Measurements from ENCODE around the gene TMEM79.

Gene TMEM79

GRCh38 chr1:156266051-156266450 lies 18.1 kb upstream of the TMEM79 start:
- no peak for DNase-seq

- DNase-seq: no peak
These were observed 15.8 kb upstream of the TMEM79 start for GRCh38 chr1:156268336-156268735.

GRCh38 chr1:156270314-156270713 lies 13.8 kb upstream of the TMEM79 start:
- no peak for DNase-seq

GRCh38 chr1:156276532-156276931 lies 7.6 kb upstream of the TMEM79 start:
- DNase-seq: no peak

- DNase-seq: no peak
These were observed 7.2 kb upstream of the TMEM79 start for GRCh38 chr1:156276966-156277381.

GRCh38 chr1:156279837-156280236 lies 4.3 kb upstream of the TMEM79 start:
- DNase-seq: no peak

GRCh38 chr1:156281281-156281680 lies 2.8 kb upstream of the TMEM79 start:
- DNase-seq: peak; percentile 41

GRCh38 chr1:156281693-156282478 lies 2.2 kb upstream of the TMEM79 start:
- no peak for DNase-seq

GRCh38 chr1:156282479-156283222 lies 1.5 kb upstream of the TMEM79 start, which contains the start of gene SMG5:
Gene SMG5, minus strand, starts transcription at chr1:156282825. Its CDS starts 145 bp downstream, at chr1:156282680.
- DNase-seq: peak; percentile 92

- DNase-seq: no peak
These were observed 604 bp upstream of the TMEM79 start for GRCh38 chr1:156283521-156283920.

- no peak for DNase-seq
These were observed 632 bp downstream of the TMEM79 start for GRCh38 chr1:156284757-156285156.

GRCh38 chr1:156285437-156285836 lies 1.3 kb downstream of the TMEM79 start:
- DNase-seq: no peak

- no peak for DNase-seq
These were observed 1.9 kb downstream of the TMEM79 start for GRCh38 chr1:156286061-156286460.

GRCh38 chr1:156289857-156290256 lies 5.7 kb downstream of the TMEM79 start:
- no peak for DNase-seq

GRCh38 chr1:156291226-156292061 lies 7.3 kb downstream of the TMEM79 start:
- DNase-seq: no peak

GRCh38 chr1:156293098-156293434 lies 8.9 kb downstream of the TMEM79 start:
- no peak for DNase-seq

- DNase-seq: no peak
These were observed 9.8 kb downstream of the TMEM79 start for GRCh38 chr1:156293895-156294294.

- DNase-seq: peak; percentile 48
These were observed 11.3 kb downstream of the TMEM79 start, which contains the start of gene GLMP for GRCh38 chr1:156295391-156295947. Gene GLMP, minus strand, starts transcription at chr1:156295679. Its CDS starts 34 bp downstream, at chr1:156295645.

GRCh38 chr1:156298852-156299357 lies 14.8 kb downstream of the TMEM79 start, which contains the start of gene VHLL:
Gene VHLL, minus strand, starts transcription at chr1:156299307. Its CDS starts 118 bp downstream, at chr1:156299189.
- DNase-seq: no peak

- no peak for DNase-seq
These were observed 19.1 kb downstream of the TMEM79 start for GRCh38 chr1:156303241-156303640.

GRCh38 chr1:156305215-156305614 lies 21.1 kb downstream of the TMEM79 start:
- DNase-seq: no peak

- DNase-seq: no peak
These were observed 24.0 kb downstream of the TMEM79 start for GRCh38 chr1:156308078-156308477.

GRCh38 chr1:156310962-156311361 lies 26.8 kb downstream of the TMEM79 start:
- no peak for DNase-seq
